ENCODE data around the gene GRN. TPM values are rescaled to one million over a fixed set of nuclear protein-coding genes. Genes with fewer than 3 reads are reported as not detected.

The GRN gene
- total RNA-seq, 1 experiment from 2014 or later = 400 TPM

DNA sequence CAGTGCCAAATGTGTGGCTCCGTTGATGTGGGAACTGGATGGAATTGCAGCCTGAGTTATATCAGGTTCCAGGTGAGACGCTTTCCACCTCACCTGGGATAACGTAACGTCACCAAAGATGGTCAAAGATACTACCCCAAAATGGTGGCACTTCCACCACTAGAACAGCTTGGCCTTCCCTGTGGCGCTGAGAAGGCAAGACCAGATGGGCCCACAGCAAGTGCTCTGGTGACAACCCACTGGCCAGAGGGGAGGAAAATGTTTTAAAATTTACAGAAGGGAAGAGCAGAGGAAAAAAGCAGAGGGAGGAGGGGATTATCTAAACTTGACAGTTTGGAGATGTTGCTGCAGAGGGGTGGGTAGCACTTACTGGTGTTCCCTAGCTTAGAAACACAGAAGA lies 51.8 kb downstream of the GRN start:
- Histone ChIP-seq H3K4me3 (ENCODE audit: low read length) (no peak overlapping the region), H2AFZ (ENCODE audit: low read length) (no peak overlapping the region), H3K27me3 (ENCODE audit: low read length) (no peaks in the 10 kb centered on the region), H3K79me2 (ENCODE audit: low read length) (no peaks in the 10 kb centered on the region), H3K27ac (ENCODE audit: low read length) (no peak overlapping the region), H3K9me2 (replicated peaks; ENCODE audit: low read length) (no peaks in the 10 kb centered on the region), H3K4me2 (ENCODE audit: low read length) (no peak overlapping the region), H3K9me3 (ENCODE audit: low read length) (no peaks in the 10 kb centered on the region), H4K20me1 (ENCODE audit: low read length) (no peaks in the 10 kb centered on the region), H3K4me1 (ENCODE audit: insufficient read depth, low read length) (no peaks in the 10 kb centered on the region), H3F3A (ENCODE audit: low read length, unreplicated experiment) (no peaks in the 10 kb centered on the region), H3K9ac (ENCODE audit: low read length) (no peak overlapping the region), H3K36me3 (ENCODE audit: low read depth, low read length) (peaks cover 27% of the 10 kb centered on the region)
- POLR2A ChIA-PET (ENCODE audit: unreplicated experiment) = no interaction called here
- no TSS peak for BruUV-seq (replicated peaks)
- no peak for ATAC-seq
- no peak for DNase-seq
- CTCF ChIA-PET = no interaction called here
- intact Hi-C loops (cut with micrococcal nuclease) = no loop called here
- TF ChIP-seq, protein P1, sequence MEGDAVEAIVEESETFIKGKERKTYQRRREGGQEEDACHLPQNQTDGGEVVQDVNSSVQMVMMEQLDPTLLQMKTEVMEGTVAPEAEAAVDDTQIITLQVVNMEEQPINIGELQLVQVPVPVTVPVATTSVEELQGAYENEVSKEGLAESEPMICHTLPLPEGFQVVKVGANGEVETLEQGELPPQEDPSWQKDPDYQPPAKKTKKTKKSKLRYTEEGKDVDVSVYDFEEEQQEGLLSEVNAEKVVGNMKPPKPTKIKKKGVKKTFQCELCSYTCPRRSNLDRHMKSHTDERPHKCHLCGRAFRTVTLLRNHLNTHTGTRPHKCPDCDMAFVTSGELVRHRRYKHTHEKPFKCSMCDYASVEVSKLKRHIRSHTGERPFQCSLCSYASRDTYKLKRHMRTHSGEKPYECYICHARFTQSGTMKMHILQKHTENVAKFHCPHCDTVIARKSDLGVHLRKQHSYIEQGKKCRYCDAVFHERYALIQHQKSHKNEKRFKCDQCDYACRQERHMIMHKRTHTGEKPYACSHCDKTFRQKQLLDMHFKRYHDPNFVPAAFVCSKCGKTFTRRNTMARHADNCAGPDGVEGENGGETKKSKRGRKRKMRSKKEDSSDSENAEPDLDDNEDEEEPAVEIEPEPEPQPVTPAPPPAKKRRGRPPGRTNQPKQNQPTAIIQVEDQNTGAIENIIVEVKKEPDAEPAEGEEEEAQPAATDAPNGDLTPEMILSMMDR (conservative IDR thresholded peaks at IDR 0.05; ENCODE audit: low read depth, low read length) = no peak
- TF ChIP-seq EZH2 (IDR thresholded peaks at IDR 0.05; ENCODE audit: low read length, unreplicated experiment) (no peak), EZH2phosphoT487 (IDR thresholded peaks at IDR 0.05; ENCODE audit: borderline replicate concordance, low read length) (no peak)

DNA sequence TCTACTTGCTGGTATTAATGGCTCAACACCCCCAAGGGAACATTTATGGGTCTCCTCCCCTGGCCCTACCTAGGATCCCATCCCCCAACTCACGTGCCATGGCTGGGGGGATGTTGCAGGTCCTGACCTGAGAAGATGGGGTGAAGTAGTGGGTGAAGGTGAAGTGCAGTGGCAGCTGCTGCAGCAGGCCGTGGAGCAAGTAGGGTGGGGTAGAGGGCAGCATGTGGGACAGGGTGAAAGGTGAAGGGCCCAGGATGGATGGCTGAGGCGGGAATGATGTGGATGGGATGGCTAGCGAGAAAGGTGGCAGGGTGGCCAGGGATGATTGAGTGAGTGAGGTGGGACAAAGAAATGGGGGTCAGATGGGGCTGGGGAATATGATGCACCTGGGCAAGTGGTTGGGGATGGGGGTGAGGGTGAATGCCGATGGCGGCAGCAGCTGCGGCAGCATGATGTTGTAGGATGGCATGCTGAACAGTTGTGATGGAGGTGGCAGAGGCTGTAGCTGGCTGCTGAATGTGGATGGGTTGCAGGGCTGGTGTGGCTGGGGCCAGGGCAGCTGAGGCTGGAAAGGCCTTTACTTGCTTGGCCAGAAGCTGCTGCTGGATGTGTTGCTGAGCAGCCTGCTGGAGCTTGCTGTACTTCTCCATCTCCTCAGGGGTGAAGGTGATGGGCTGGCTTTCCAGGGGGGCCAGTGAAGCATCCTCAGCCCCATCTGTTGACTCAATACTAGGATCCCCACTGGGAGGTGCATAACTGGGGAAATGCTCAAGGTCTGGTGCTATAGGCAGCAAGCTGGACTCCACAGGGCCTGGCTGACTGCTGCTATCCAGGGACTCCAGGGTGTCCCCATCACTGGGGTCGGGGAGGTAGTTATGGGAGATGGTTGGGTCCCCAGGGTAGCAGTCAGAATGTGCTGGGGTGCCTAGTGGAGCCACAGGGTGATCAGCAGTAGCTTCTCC lies 52.7 kb downstream of the GRN start:
- Histone ChIP-seq H3K4me3 (ENCODE audit: low read length) (no peak overlapping the region), H3F3A (ENCODE audit: low read length, unreplicated experiment) (no peaks in the 10 kb centered on the region), H4K20me1 (ENCODE audit: low read length) (no peaks in the 10 kb centered on the region), H3K9me2 (replicated peaks; ENCODE audit: low read length) (no peaks in the 10 kb centered on the region), H2AFZ (ENCODE audit: low read length) (no peak overlapping the region), H3K79me2 (ENCODE audit: low read length) (no peaks in the 10 kb centered on the region), H3K27me3 (ENCODE audit: low read length) (no peaks in the 10 kb centered on the region), H3K27ac (ENCODE audit: low read length) (no peak overlapping the region), H3K4me2 (ENCODE audit: low read length) (no peak overlapping the region), H3K36me3 (ENCODE audit: low read depth, low read length) (peaks cover 30% of the 10 kb centered on the region), H3K9me3 (ENCODE audit: low read length) (no peaks in the 10 kb centered on the region), H3K9ac (ENCODE audit: low read length) (no peak overlapping the region), H3K4me1 (ENCODE audit: insufficient read depth, low read length) (no peaks in the 10 kb centered on the region)
- intact Hi-C loops (cut with micrococcal nuclease) = no loop called here
- TF ChIP-seq, protein P1 (conservative IDR thresholded peaks at IDR 0.05; ENCODE audit: low read depth, low read length) = no peak
- no peak for TF ChIP-seq EZH2phosphoT487 (IDR thresholded peaks at IDR 0.05; ENCODE audit: borderline replicate concordance, low read length)
- no peak for TF ChIP-seq EZH2 (IDR thresholded peaks at IDR 0.05; ENCODE audit: low read length, unreplicated experiment)
- no TSS peak for BruUV-seq (replicated peaks)
- ATAC-seq = no peak
- ChIA-PET CTCF (no interaction called here), POLR2A (ENCODE audit: unreplicated experiment) (no interaction called here)
- DNase-seq = no peak
